Measurements from ENCODE around the gene NR2F6.

NR2F6 gene

GRCh38 chr19:17268754-17269153 is 23.0 kb upstream of the NR2F6 start:
- TF ChIP-seq CTCF (conservative IDR thresholded peaks at IDR 0.05) (no peak), ZFX (IDR thresholded peaks at IDR 0.05) (no peak)
- peak overlapping the region; percentile 73; the same call in 1 of the 2 replicates for H3K27ac ChIP-seq

GRCh38 chr19:17266975-17267788 is 21.5 kb upstream of the NR2F6 start, which contains the start of gene BABAM1:
TSS of gene BABAM1 (plus strand) at chr19:17267443. CDS start at chr19:17268807, 1,364 bp downstream.
- TF ChIP-seq CTCF (conservative IDR thresholded peaks at IDR 0.05) (no peak), ZFX (IDR thresholded peaks at IDR 0.05) (no peak)
- peak within 1 kb of the TSS; percentile 73 for H3K27ac ChIP-seq

GRCh38 chr19:17266589-17266974 is 20.9 kb upstream of the NR2F6 start:
- no peak overlapping the region for H3K27ac ChIP-seq

GRCh38 chr19:17266026-17266425 is 20.3 kb upstream of the NR2F6 start:
- H3K27ac ChIP-seq, result no peak overlapping the region
- TF ChIP-seq ZFX (IDR thresholded peaks at IDR 0.05) (no peak), CTCF (conservative IDR thresholded peaks at IDR 0.05) (no peak)

More at GRCh38 chr19:17266589-17266974, 20.9 kb upstream of the NR2F6 start:
- TF ChIP-seq ZFX (IDR thresholded peaks at IDR 0.05) (no peak), CTCF (conservative IDR thresholded peaks at IDR 0.05) (no peak)

GRCh38 chr19:17264641-17264979 is 18.9 kb upstream of the NR2F6 start, which contains the start of gene USHBP1:
TSS of gene USHBP1 (minus strand) at chr19:17264745. CDS start at chr19:17264299, 446 bp downstream.
- no peak for TF ChIP-seq CTCF (conservative IDR thresholded peaks at IDR 0.05)
- TF ChIP-seq ZFX (IDR thresholded peaks at IDR 0.05), result no peak
- no peak within 1 kb of the TSS for H3K27ac ChIP-seq

- H3K27ac ChIP-seq, result no peak overlapping the region
- TF ChIP-seq CTCF (conservative IDR thresholded peaks at IDR 0.05), result no peak
- TF ChIP-seq ZFX (IDR thresholded peaks at IDR 0.05), result no peak
Observed at GRCh38 chr19:17263712-17264640, 18.3 kb upstream of the NR2F6 start.

GRCh38 chr19:17262557-17262956 is 16.8 kb upstream of the NR2F6 start:
- TF ChIP-seq ZFX (IDR thresholded peaks at IDR 0.05) (no peak), CTCF (conservative IDR thresholded peaks at IDR 0.05) (no peak)
- H3K27ac ChIP-seq, result no peak overlapping the region

Measured in C4-2B (cell line).